ENCODE data around the gene PPAN.

PPAN gene

GRCh38 chr19:10142701-10143375, 36.7 kb downstream of the PPAN start:
- DNase-seq = no peak

GRCh38 chr19:10143681-10144080, 37.5 kb downstream of the PPAN start:
- no peak for DNase-seq

DNA sequence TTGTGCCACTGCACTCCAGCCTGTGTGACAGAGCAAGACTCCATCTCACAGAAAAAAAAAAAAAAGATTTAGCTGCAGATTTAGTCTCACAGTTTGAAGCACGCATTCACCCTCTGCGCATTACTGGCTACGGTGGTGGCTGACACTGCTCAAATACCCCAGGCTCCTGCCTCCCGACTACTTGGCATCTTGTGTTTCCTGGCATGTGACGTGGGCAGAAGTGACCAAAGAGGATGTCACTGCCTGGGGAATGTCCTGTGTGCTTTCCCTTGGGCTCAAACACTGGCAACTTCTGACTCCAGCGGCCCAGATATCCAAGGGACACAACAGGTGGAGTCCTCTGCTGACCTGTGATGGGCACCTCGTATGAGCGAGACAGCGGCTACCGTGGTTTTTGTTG, 38.2 kb downstream of the PPAN start:
- no peak for DNase-seq

DNA sequence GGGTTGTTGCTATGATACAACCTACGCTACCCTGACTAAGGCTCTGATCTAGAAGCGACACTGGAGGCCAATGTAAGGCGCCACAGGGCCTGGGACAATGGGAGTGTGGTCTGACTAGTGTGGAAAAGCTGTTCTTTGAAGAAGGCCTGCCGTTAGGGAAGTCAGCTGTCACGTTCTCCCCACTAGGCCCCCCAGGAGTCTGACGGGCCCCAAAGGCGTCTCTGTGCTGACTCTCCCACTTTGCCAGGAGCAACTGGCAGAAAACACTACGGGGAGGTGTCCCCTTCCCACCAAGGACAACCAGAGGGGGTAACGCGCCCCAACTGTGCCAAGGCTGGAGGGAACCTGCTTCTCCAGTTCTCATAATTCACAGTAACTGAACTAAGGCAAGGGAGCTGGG, 38.9 kb downstream of the PPAN start:
- no peak for DNase-seq

DNA sequence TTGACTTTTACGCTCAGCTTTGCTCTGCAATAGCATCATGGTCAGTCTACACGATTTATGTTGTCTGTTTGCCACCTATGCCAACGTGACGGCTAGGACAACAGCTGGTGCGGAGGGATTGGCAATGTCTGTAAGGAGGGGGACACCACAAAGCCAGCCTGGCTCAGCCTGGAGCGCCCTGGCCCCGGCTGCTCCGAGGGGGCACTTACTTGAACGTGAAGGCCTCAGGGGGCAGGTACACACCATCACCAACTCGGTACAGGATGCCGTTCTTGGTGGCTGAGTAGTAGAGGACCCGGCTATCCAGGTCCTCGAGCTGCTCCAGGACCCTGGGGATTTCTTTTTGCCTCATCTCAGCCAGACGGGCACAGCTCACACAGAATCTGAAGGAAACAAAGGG, 40.0 kb downstream of the PPAN start:
- DNase-seq = no peak

GRCh38 chr19:10149427-10149826, 43.3 kb downstream of the PPAN start:
- DNase-seq = no peak

DNA sequence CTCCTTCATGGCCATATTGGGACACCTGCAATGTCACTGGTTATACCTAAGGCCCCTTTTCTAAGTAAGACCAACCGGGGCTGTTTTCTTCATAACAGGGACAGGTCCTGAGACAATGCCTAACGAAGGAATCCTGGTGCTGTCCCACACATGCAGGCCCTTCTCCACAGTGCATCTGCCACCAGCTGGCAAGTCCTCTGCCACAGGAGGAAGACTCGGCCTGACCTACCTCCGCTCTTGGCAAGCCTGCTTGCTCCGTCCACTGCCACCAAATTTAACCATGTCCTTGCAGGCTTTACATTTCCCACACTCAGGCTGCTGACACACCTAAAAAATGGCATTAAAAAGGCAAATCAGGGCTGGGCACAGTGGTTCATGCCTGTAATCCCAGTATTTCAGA, 45.4 kb downstream of the PPAN start:
- DNase-seq = no peak

DNA sequence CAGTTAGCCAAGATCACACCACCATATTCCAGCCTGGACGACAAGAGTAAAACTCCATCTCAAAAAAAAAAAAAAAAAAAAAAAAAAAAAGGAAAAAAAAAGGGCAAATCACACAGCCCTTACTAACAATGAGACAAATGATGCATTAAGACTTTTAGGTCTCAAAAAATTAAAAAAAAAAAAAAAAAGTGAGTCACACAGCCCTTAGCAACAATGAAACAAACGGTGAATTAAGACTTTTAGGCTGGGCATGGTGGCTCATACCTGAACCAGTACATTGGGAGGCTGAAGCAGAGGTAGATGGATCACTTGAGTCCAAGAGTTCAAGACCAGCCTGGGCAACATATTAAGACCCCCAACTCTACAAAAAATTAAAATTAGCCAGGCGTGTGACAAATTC, 45.9 kb downstream of the PPAN start:
- DNase-seq = no peak

DNA sequence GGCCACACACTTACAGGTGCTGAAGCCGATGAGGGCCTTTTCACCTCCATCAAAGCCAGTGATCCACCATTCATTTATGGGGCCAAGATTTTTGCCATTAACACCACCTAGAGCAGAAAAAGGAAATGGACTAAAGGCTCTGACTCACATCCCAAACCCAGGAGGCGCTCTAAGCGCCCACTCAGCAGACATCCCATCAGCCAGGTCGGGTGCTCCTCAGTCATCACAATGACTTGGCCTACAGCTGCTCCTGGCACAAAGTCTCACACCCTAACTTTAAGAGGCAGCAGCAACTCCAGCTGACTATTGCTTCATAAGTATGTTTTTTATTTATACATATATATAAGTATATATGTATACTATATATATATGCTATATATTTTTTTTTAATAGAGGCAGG, 49.7 kb downstream of the PPAN start:
- no peak for DNase-seq

DNA sequence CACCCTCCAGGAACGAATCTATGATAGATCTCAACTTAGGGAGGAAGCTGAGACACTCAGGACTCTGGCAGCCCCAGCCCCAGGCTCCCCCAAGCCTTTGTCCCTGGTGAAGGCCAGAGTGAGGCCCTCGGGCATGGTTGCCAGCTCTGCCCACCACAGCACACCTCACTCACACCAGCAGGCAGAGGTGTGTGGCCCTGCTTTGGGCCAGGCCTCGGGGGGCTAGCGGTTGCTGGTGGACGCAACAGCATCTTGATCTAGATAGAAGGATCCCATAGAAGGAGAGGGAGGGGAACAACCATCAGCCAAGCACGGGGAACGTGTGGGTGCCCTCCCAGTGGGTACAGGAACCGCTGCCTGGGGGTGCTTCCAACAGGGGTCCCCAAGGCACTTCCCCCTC, 51.9 kb downstream of the PPAN start:
- DNase-seq = no peak

DNA sequence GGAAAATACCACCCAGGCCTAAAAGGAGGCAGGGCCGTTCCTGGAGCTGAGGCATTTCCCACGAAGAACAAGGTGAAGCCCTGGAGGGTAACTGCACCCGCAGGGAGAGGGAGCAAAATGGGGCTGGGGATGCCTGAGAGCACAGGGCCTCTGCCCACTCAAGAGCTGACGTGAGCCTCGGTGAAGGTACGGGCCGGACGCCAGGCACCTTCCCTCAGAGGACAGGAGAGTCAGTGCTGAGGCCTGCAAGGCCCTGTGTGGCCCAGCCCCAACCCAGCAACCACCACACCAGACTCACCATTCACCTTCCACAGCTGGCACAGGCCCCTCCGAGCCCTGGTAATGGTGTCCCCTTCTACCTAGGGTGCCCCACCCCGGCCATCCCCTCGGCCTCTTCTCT, 52.3 kb downstream of the PPAN start:
- no peak for DNase-seq

GRCh38 chr19:10159610-10160009, 53.4 kb downstream of the PPAN start:
- no peak for DNase-seq
